NCI-H2107 treated with DMSO at 0.1 percent for 48 hours (cell line): ENCODE measurements around the gene PLA2G3.
A peak's percentile ranks its signal among the peaks of the same experiment; 100 is the strongest.
"Not testable (repeated sequence)": the region's sequence is repeated elsewhere in the genome, so short reads cannot be mapped to it uniquely, and the experiment has no call there.

Experiments used
- DNase-seq: peaks from one replicate; lab custom pipeline; 2025; ENCODE audit not compliant: unreplicated experiment; lab: John Stamatoyannopoulos, UW

PLA2G3 gene, protein sequence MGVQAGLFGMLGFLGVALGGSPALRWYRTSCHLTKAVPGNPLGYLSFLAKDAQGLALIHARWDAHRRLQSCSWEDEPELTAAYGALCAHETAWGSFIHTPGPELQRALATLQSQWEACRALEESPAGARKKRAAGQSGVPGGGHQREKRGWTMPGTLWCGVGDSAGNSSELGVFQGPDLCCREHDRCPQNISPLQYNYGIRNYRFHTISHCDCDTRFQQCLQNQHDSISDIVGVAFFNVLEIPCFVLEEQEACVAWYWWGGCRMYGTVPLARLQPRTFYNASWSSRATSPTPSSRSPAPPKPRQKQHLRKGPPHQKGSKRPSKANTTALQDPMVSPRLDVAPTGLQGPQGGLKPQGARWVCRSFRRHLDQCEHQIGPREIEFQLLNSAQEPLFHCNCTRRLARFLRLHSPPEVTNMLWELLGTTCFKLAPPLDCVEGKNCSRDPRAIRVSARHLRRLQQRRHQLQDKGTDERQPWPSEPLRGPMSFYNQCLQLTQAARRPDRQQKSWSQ

DNA sequence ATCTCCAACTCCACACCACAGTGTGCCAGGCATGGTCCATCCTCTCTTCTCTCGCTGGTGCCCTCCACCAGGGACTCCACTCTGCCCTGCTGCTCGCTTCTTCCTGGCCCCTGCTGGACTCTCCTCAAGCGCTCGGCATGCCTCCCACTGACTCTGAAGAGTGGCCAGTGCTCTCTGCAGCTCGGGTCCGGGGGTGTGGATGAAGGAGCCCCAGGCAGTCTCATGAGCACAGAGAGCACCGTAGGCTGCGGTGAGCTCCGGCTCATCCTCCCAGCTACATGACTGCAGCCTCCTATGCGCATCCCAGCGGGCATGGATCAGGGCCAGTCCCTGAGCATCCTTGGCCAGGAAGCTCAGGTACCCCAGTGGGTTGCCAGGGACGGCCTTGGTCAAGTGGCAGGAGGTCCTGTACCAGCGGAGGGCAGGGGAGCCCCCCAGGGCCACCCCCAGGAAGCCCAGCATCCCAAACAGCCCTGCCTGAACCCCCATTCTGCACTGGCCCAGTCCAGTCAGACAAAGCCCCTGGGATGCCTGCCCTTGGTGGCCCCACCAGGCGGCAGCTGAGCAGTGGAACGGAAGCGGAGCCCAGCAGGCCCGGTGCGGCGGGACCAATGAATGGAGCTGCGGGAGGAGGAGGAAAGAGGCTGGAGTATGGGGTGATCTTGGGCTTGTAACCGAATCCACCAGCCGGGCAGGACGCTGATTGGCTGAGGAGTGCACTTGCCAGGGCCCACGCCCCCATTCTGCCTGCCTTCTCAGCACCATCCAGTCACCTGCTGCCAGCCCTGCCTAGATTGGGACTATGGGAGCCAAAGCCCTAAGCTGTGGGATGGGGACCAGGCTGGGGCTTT is at the start of gene PLA2G3:
PLA2G3 (minus strand) TSS at position 643 of the 851 bp plus-strand sequence; CDS start at position 489, 154 bp downstream.
- peak; percentile 84 for DNase-seq

DNA sequence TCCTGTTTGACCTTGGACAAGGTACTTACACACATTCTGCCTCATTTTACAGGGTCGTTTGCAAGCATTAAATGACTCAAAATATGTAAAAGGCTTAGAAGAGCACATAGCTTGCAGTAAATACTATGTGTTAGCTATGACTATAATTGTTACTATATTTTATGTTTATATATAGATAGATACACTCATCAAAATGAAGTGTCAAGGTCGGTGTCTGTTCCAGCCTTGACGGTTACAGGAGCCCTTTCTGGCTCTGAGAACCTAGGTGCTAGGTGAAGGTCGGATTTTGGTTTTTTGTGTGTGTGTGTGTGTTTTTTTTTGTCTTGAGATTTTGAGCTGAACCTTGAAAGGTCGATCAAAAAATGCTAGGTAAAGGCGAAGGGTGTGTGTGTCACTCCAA is 47.3 kb upstream of the PLA2G3 start:
- no peak for DNase-seq

DNA sequence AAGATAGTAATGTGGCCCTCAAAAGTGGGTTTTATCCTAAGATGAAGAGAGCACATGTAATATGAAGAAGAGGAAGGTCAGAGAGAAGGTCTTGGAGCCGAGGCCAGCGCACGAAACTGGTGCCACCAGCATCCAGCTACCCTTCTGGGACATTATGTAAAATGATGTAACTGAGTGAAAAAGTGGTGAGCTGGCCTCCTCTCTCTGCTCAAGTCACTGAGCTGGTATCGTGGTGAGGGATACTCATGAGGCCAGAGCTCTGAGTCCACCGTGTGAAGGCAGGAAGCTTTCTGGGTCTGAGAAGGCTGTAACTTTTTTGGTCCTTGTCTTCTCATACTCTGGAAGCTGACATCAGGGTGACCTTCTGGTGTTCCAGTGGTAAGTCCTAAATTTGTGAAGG is 44.7 kb upstream of the PLA2G3 start:
- DNase-seq = no peak

DNA sequence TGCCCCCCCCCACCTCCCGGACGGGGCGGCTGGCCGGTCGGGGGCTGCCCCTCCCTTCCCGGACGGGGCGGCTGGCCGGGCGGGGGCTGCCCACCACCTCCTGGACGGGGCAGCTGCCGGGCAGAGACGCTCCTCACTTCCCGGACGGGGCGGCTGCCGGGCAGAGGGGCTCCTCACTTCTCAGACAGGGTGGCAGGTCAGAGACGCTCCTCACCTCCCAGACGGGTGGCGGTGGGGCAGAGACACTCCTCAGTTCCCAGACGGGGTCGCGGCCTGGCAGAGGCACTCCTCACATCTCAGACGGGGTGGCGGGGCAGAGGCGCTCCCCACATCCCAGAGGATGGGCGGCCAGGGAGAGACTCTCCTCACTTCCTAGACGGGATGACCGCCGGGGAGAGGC is 43.7 kb upstream of the PLA2G3 start:
- no peak for DNase-seq

DNA sequence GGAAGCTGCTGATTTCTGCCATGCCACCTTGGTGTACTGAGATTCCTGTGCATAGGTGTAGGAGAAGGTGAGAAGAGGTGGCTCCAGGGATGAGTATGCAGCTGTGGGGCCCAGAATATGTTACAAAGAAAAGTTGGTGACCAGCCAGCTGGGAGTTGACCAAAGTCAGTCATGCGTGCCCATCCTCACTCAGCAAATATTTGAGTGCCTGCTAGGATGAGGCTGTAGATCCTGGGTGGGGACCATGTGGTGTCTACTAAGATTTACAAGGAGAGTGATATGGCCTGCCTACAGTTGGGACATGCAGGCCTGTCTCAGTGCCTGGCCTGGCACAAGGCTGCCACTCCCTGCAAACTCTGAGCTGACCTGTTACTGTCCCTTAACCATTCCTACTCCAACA is 39.0 kb upstream of the PLA2G3 start:
- DNase-seq = no peak

DNA sequence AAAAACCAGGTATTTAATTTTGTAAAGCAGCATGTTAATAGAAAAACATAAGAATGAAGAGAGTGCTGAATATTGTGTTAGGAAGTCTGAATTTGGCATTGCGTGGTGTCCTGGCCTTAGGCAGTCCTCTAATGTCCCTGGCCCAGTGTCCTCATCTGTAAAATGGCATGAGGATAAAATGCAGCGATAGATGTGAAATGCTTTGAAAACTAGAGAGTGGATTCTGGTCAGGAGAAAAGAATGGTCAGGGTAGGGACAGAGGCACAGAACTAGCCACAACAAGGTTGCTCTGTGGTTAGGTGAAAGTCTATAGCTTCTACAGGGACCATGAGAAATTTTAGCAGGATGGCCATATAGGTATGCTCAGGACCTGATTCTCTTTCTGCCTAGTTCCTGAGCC is 38.6 kb upstream of the PLA2G3 start:
- no peak for DNase-seq

DNA sequence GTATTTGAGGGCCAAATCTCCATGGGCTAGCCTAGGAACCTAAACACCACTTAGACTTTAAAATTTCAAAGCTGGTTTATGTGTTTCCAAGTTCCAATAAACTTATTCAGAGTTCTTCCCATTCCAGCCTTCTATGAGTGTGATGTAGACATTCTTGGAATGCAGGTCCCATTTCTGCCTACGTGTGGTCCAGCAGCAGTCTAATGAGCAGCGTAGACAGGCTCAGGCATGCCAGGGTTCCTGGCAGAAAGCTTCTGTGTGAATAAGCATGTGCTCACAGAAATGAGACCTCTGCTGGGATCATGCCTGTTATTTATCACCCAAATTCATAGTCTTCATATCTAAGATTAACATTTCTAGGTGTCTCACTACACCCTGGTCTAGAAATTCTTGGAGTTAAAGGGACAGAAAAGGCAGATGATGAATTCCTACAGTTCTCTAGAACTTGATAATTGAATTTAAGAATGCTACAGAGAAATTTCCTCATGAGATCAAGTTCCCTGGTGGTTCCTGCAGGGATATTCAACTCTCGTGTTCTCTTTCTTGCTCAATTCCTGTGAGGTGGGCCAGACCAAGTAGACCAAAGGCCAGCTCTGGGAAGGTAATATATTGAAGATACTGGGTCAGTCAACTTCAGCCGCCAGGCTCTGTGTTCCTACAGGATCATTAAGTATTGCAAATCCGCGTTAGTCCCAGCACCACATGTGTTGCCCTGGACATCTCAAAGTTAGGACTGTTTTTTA is 37.3 kb upstream of the PLA2G3 start:
- DNase-seq = no peak

DNA sequence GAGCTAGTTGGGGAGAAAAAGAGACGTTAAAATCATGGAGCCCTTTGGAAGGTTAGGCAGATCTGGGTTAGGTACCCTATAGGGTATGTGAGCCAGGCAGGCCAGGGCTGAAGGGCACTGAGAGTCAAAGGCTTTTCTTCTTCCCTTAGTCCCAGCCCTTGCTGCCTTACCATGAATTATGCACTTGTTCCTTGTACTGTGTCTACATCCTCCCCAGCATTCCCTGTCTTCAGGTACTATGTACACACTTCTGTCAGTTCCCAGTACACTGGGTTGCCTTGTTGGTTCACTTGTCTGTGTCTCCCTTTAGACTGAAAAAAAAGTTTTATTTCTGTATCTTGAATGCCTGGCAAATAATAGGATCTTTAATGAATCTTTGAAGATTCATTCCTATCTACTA is 36.6 kb upstream of the PLA2G3 start:
- no peak for DNase-seq

DNA sequence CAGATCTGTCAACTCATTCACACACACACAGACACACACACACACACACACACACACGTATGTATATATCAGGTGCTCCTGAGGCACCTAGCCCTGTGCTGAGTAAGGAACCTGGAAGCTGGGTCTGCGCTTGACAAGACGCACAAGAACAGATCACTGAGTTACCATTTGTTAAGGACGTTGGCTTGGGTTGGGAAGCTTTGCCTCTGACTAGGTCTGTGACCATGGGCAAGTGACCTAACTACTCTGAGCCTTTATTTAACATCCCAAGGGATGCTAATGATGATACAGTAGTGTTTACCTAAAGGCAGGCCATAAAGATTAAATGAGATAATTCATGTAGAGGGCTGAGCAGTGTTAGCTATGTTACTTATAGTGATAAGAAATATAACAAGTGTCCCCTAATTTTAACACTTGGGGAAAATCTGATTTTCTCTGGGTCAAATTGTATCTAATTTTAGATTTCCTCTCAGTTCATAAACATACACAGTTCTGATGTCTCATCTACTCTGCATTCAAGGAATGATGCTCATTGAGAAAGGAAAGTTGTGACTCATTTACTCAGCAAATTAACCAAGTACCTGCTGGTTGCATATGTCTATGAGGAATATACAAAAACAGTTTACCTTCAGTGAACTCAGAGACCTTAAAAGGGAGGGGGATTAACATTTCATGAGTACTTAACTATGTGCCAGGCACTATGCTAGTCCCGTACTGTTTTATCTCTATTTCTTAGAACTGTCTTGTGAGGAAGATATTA is 33.3 kb upstream of the PLA2G3 start:
- no peak for DNase-seq

DNA sequence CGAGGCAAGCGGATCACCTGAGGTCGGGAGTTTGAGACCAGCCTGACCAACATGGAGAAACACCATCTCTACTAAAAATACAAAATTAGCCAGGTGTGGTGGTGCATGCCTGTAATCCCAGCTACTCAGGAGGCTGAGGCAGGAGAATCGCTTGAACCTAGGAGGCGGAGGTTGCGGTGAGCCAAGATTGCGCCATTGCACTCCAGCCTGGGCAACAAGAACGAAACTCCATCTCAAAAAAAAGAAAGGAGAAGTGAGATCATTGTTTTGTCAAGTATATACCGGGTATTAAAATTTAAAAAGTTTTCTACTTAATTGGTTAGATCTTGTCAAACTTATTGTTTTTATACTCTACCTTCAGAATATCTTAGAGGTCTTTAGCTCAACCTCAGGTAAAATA is 31.4 kb upstream of the PLA2G3 start:
- DNase-seq = not testable (repeated sequence)

DNA sequence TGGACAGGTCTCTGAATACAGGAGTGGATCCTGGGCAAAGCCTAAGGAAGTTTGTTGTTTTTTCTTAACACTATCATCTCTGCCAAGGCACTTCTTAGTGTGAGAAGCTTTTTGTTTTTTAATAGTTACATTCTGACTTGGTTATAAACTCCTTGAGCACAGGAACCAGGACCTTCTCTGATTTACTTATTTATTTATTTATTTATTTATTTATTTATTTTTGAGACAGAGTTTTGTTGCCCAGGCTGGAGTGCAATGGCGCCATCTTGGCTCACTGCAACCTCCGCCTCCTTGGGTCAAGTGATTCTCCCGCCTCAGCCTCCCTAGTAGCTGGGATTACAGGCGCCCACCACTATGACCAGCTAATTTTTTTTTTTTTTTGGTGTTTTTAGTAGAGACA is 30.7 kb upstream of the PLA2G3 start:
- DNase-seq = no peak

DNA sequence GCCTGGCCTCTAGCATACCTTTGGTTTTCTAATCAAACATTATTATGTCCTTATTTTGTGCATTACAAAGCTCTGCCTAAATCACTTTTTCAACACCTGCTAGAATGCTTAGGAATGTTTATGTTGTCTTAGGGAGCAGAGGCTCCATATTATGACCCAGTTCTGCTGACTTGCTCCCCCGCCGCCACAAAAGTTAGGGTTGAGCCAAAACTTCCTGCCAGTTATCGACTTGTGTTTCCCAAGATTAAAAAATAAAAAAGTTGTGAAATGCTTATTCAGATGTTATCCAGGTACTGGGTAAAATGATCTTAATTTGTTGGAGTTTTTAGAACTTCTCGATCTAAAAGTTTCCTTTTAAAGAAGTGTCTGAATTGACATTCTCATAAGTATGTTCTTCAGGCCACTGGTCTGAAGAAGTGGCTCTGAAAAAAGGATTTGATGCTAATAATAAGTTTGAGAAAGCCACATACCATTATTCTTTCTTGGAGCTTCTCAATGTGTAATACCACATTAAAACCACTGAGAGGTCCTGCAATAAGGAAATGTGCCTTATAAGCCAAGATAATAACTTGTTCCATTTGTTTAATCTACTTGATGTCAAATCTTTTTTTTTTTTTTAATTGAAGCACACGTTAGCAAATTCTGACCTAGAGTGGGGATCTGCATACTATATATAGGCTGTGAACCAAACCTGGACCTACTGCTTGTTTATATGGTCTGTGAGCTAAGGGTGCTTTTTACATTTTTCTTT is 21.9 kb upstream of the PLA2G3 start:
- no peak for DNase-seq

DNA sequence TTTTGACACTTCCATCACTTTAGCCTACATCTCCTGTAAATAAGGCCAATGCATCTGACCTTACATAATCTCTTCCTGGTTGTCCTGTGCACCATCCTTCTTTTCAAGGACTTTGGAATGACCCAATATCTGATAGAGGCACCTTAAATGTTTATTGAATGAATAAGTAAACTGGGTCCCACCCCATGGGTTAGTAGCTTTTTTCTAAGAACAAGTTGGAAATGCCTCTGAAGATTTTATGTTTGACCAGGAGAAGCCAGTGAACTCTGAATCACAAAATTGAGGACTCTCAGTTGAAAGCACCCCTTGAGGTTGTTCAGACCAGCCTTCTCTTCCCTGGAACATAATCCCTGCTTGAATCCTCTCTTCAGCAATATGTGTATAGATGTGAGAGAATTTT is 21.1 kb upstream of the PLA2G3 start:
- DNase-seq = no peak

DNA sequence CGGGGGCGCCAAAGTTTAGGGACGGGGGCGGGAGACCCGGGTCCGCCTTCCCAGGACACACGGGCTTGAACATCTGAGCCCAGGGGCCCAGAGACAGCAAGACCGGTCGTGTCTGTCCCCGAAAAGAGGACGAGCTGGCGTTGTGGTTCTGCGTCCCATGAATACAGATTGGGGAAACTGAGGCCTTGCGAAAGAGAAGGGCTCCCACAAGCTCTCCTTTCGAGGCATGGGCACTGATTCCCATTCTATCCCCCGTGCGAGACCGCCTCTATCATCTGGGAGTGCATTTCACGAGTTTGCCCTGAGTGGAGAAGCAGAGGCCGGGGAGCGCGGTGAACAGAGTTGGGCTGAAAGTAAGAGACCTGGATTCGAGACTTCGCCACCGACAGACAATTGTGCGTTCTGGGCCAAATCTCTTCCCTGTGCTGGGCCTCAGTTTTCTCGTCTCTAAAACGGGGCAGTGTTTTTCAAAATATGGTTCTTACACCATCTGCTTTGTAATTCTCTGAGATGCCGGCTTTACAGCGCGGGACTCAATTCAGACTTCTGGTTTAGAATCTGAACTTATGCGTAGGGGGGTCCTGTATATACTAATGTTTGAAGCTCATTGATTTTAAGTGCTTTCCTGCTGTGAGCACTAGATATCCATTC is 20.1 kb upstream of the PLA2G3 start:
- no peak for DNase-seq

DNA sequence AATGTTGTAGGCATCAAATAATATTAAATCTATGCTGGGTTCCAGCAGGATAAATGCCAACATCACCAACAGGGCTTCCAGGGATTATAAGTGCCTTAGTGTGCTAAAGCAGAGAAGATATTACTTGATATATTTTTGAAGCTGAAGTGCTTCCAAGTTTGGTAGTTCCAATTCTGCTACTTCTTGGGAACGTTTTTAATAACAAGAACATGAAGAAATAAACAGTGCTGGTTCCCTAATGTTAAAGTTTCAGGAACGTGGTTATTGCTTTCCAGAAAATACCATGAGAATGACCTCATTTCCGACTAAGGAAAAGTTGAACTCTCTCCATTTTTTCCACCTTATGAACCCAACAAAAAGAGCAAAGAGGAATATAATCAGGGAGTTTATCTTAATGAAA is 15.1 kb upstream of the PLA2G3 start:
- no peak for DNase-seq

DNA sequence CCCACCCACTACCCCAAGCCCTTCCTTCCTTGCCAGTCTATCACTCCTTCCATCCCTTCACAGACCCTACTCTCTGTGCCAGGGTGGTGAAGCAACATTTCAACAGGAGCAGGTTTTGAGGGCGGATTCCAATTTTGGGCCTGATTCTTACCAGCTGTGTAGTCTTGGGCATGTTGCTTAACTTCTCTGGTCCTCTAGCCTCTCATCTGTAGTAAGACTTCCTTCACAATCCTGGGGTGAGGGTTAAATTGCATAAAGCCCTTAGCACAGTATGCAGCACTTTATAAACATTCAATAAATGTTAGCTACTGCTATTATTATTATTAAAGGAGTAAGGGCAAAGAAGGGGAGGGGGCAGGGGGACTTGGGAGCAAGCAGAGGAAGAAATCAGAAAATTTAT is 14.7 kb upstream of the PLA2G3 start:
- no peak for DNase-seq

DNA sequence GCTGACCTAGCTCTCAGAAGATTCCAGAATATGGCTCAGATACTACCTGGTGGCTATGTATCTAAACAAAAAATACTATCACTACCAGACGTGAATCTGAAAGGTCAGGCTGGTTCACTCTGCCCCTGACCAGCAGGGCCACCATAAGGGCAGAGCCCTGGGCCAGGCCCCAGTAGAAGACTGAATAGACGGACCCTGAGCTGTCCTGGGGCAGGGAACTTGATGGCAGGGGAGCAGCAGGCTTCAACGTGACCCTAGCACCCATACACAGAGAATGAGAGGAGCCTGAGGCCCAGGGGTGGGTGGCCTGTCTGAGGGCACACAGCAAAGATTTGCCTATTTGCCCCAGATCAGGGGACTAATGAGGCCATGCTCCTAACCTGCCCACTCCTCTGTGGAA is 13.0 kb upstream of the PLA2G3 start:
- no peak for DNase-seq

DNA sequence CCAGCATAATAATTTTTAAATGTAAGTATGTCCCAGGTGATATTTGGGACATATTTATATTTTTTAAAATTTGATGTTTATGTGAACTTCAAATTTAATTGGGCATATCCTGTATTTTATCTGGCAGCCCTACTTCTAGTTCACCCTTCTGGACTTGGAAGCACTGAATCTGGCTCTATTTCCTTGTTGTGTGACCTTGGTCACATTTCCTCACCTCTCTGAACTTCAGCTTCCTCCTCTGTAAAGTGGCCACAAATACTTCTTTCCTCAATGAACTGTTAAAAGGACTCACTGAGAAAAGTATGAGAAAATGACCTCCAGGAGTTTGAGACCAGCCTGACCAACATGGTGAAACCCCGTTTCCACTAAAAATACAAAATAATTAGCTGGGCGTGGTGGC is 11.6 kb upstream of the PLA2G3 start:
- DNase-seq = no peak

DNA sequence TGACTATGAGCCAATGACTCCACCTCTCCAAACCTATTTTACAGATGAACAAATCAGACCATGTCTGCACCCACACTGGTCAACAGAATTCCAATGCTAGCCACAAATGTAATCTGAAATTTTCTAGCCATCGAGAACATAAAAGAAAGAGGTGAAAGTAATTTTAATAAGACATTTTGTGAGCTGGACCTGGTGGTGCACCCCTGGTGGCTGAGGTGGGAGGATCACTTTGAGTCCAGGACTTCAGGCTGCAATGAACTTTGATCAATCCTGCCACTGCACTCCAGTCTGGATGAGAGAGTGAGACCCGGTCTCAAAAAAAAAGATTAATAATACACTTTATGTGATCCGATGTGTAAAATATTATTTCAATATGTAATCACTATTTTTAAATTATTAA is 10.3 kb upstream of the PLA2G3 start:
- DNase-seq = no peak
